Breast epithelium (tissue), 3 donors: ENCODE measurements around the gene NKX2-1.

Experiments
- POLR2A ChIP-seq: fragments of 450-650 bp; IDR thresholded peaks from one replicate; pipeline ENCODE4 v1.6.1; 2016; ENCODE audit warnings: antibody characterized with exemption, mild to moderate bottlenecking, moderate library complexity
- TF ChIP-seq, protein P1 (sequence below), 3 donors: fragments of 450-650 bp; IDR thresholded peaks; one replicate each; pipeline ENCODE4 v1.5.1; 2016 to 2017; ENCODE audit warnings: antibody characterized with exemption in 3 of 3, mild to moderate bottlenecking in 3 of 3, moderate library complexity in 3 of 3

DNA sequence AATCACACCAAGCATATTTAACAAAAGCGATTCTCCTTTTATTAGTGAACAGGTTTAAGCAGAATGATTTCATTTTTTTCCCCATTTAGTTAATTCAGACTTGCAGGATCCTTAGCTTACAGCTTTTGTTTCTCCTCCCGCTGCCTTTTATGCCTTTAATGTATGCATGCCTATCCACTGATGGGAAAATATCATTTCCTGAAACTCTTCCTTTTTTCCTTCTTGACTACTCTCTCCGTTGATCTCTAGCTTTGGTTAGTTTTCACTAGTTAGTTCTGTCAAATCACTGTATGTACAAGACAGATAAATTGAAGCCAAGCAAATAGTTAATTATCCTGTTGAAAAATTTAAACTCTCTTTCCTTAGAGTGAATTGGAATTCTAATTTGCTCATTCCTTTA is 26.3 kb downstream of the NKX2-1 start:
- TF ChIP-seq, protein P1, sequence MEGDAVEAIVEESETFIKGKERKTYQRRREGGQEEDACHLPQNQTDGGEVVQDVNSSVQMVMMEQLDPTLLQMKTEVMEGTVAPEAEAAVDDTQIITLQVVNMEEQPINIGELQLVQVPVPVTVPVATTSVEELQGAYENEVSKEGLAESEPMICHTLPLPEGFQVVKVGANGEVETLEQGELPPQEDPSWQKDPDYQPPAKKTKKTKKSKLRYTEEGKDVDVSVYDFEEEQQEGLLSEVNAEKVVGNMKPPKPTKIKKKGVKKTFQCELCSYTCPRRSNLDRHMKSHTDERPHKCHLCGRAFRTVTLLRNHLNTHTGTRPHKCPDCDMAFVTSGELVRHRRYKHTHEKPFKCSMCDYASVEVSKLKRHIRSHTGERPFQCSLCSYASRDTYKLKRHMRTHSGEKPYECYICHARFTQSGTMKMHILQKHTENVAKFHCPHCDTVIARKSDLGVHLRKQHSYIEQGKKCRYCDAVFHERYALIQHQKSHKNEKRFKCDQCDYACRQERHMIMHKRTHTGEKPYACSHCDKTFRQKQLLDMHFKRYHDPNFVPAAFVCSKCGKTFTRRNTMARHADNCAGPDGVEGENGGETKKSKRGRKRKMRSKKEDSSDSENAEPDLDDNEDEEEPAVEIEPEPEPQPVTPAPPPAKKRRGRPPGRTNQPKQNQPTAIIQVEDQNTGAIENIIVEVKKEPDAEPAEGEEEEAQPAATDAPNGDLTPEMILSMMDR (IDR thresholded peaks at IDR 0.05) = no peak
- no peak for TF ChIP-seq POLR2A
